Activated CD4-positive, alpha-beta memory T cell treated with anti-CD3 and anti-CD28 coated beads, Interleukin-2, amount 10 ng/mL, durations not matched to agents 7 days and 5 days (primary cell): Measurements from ENCODE around the gene LRP11. TPM values are rescaled to one million over a fixed set of nuclear protein-coding genes. Genes with fewer than 3 reads are reported as not detected.

ENCODE experiments used
- CTCF ChIA-PET: fragments of 350-600 bp; sonication (Branson Sonifier 250); formaldehyde crosslinking; loops from one replicate; lab custom pipeline; 2021; ENCODE audit warnings: antibody characterized with exemption, inconsistent platforms; lab: Charles Lee
- POLR2A ChIA-PET: fragments of 350-600 bp; sonication (Branson Sonifier 250); formaldehyde crosslinking; loops from one replicate; lab custom pipeline; 2021; ENCODE audit warnings: antibody characterized with exemption; lab: Charles Lee
- DNase-seq: peaks from one replicate; pipeline ENCODE4 v3.0.0-alpha.2; 2020
- H3K27ac Mint-ChIP-seq: one replicate; pipeline ENCODE4 v1.8.0; 2021; ENCODE audit warnings: mild to moderate bottlenecking, mixed read lengths
- H3K27me3 Mint-ChIP-seq: one replicate; pipeline ENCODE4 v1.8.0; 2021; ENCODE audit warnings: mixed read lengths
- H3K36me3 Mint-ChIP-seq: one replicate; pipeline ENCODE4 v1.8.0; 2021; ENCODE audit warnings: low read depth, mixed read lengths
- H3K4me1 Mint-ChIP-seq: one replicate; pipeline ENCODE4 v1.8.0; 2021; ENCODE audit warnings: mixed read lengths
- H3K4me3 Mint-ChIP-seq: one replicate; pipeline ENCODE4 v1.8.0; 2021; ENCODE audit warnings: mild to moderate bottlenecking, mixed read lengths
- H3K9me3 Mint-ChIP-seq: one replicate; pipeline ENCODE4 v1.8.0; 2021; ENCODE audit warnings: mixed read lengths
- total RNA-seq, 2 experiments: library from RNA; stranded (reverse); gene quantifications; one replicate each; pipeline ENCODE4 v1.2.3, GENCODE V29; 2021

The LRP11 gene
- total RNA-seq, 2 experiments from 2014 or later, result 6.0 to 7.2 TPM

GRCh38 chr6:149783551-149783950, 80.6 kb downstream of the LRP11 start:
- H3K4me1 Mint-ChIP-seq, result no peaks in the 10 kb centered on the region
- no peaks in the 10 kb centered on the region for H3K27me3 Mint-ChIP-seq
- no peak overlapping the region for H3K4me3 Mint-ChIP-seq
- CTCF ChIA-PET, result no interaction called here
- no peak for DNase-seq
- no peak overlapping the region for H3K27ac Mint-ChIP-seq
- peaks cover 28% of the 10 kb centered on the region for H3K36me3 Mint-ChIP-seq
- POLR2A ChIA-PET, result no interaction called here
- H3K9me3 Mint-ChIP-seq, result no peaks in the 10 kb centered on the region

- Mint-ChIP-seq H3K4me1 (no peaks in the 10 kb centered on the region), H3K27ac (no peak overlapping the region), H3K27me3 (no peaks in the 10 kb centered on the region), H3K9me3 (no peaks in the 10 kb centered on the region), H3K36me3 (peaks cover 23% of the 10 kb centered on the region), H3K4me3 (no peak overlapping the region)
- ChIA-PET CTCF (interaction anchor here (0.7 kb wide), 1 partner anchor 50 kb away, joined by 3 read pairs; no protein-coding TSS in a partner anchor), POLR2A (no interaction called here)
- DNase-seq, result no peak
Measured at GRCh38 chr6:149782337-149782736, 81.8 kb downstream of the LRP11 start.

GRCh38 chr6:149781715-149782114, 82.4 kb downstream of the LRP11 start:
- no peaks in the 10 kb centered on the region for H3K27me3 Mint-ChIP-seq
- ChIA-PET CTCF (no interaction called here), POLR2A (no interaction called here)
- no peak overlapping the region for H3K27ac Mint-ChIP-seq
- H3K4me1 Mint-ChIP-seq, result no peaks in the 10 kb centered on the region
- no peaks in the 10 kb centered on the region for H3K9me3 Mint-ChIP-seq
- no peak overlapping the region for H3K4me3 Mint-ChIP-seq
- no peak for DNase-seq
- H3K36me3 Mint-ChIP-seq, result peaks cover 24% of the 10 kb centered on the region

DNA sequence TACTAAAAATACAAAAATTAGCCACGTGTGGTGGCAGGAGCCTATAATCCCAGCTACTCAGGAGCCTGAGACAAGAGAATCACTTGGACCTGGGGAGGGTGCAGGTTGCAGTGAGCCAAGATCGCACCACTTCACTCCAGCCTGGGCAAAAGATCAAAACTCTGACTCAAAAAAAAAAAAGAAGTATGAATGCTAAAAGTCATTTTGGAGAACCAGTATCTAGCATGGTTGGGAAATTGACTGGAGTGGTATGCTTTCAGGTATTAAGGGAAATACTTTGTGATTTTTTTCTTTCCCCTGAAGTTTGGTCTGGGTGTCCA, 84.6 kb downstream of the LRP11 start:
- no peak for DNase-seq
- ChIA-PET POLR2A (no interaction called here), CTCF (interaction anchor here (0.6 kb wide), 1 partner anchor 35 kb away, joined by 3 read pairs; no protein-coding TSS in a partner anchor)
- Mint-ChIP-seq H3K27me3 (no peaks in the 10 kb centered on the region), H3K9me3 (no peaks in the 10 kb centered on the region), H3K4me3 (no peak overlapping the region), H3K27ac (no peak overlapping the region), H3K4me1 (no peaks in the 10 kb centered on the region), H3K36me3 (peaks cover 32% of the 10 kb centered on the region)

- no peak overlapping the region for H3K27ac Mint-ChIP-seq
- no peaks in the 10 kb centered on the region for H3K4me1 Mint-ChIP-seq
- no peaks in the 10 kb centered on the region for H3K9me3 Mint-ChIP-seq
- DNase-seq, result no peak
- H3K27me3 Mint-ChIP-seq, result no peaks in the 10 kb centered on the region
- H3K36me3 Mint-ChIP-seq, result peaks cover 30% of the 10 kb centered on the region
- POLR2A ChIA-PET, result no interaction called here
- CTCF ChIA-PET, result no interaction called here
- no peak overlapping the region for H3K4me3 Mint-ChIP-seq
Measured at GRCh38 chr6:149777624-149778023, 86.5 kb downstream of the LRP11 start.

GRCh38 chr6:149771925-149772324, 92.2 kb downstream of the LRP11 start:
- peaks cover 6% of the 10 kb centered on the region for H3K4me1 Mint-ChIP-seq
- H3K36me3 Mint-ChIP-seq, result peaks cover 46% of the 10 kb centered on the region
- H3K27me3 Mint-ChIP-seq, result no peaks in the 10 kb centered on the region
- no peak overlapping the region for H3K27ac Mint-ChIP-seq
- no peak for DNase-seq
- H3K4me3 Mint-ChIP-seq, result no peak overlapping the region
- POLR2A ChIA-PET, result no interaction called here
- CTCF ChIA-PET, result no interaction called here
- no peaks in the 10 kb centered on the region for H3K9me3 Mint-ChIP-seq

DNA sequence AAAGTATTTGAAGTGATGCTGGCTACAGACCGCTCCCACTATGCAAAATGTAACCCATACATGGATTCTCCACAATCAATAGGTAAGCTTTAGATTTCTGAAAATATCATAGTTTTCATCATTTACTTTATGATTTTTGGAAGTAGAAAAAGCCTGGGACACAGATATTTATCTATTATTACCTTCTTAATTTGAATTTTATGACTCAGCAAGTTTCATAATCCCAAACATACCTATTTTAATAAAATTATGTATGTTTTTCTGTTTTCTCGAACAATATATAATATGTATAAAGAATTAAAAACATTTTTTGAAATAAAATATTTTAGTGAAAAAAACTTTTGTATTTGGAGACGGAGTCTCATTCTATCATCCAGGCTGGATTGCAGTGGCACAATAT, 93.0 kb downstream of the LRP11 start:
- Mint-ChIP-seq H3K27ac (no peak overlapping the region), H3K36me3 (peaks cover 48% of the 10 kb centered on the region), H3K4me3 (no peak overlapping the region), H3K9me3 (peaks cover 3% of the 10 kb centered on the region), H3K4me1 (peaks cover 6% of the 10 kb centered on the region), H3K27me3 (no peaks in the 10 kb centered on the region)
- ChIA-PET POLR2A (no interaction called here), CTCF (no interaction called here)
- no peak for DNase-seq

DNA sequence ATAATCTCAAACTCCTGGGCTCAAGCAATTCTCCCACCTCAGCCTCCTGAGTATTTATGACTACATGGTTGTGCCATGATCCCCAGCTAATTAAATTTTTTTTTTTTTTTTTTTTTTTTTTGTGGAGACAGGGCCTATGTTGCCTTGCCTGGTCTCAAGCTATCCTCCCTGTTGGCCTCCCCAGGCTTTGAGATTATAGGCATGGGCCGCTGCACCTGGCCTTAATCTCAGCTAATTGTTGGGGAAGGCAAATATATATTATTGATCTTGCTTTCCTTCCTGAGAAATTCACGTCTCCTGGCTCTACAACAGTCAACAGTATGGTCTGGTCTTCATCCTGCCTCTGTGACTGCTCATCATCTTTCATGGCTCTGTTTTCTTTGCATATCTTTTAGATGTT, 94.5 kb downstream of the LRP11 start:
- Mint-ChIP-seq H3K9me3 (peaks cover 7% of the 10 kb centered on the region), H3K27me3 (no peaks in the 10 kb centered on the region), H3K4me1 (peaks cover 6% of the 10 kb centered on the region), H3K4me3 (no peak overlapping the region), H3K36me3 (peaks cover 49% of the 10 kb centered on the region), H3K27ac (no peak overlapping the region)
- ChIA-PET POLR2A (interaction anchor here (1.1 kb wide), 1 partner anchor 9 kb away, joined by 3 read pairs; no protein-coding TSS in a partner anchor), CTCF (interaction anchor here (0.6 kb wide), 1 partner anchor 219 kb away, joined by 3 read pairs; no protein-coding TSS in a partner anchor)
- DNase-seq, result no peak

Other genes starting within 250 kb of the LRP11 start
- gene KATNA1, start 215.6 kb downstream of the LRP11 start, total RNA-seq, result 10 to 100 TPM; 22.6 to 23.0 TPM
- gene LATS1, start 146.3 kb downstream of the LRP11 start, total RNA-seq, result 10 to 100 TPM; 30.8 to 31.0 TPM
- gene NUP43, start 117.8 kb downstream of the LRP11 start, total RNA-seq, result 10 to 100 TPM; 49.3 to 55.0 TPM
- 100 to 1,000 TPM in 1 of 2 experiments, 10 to 100 TPM in 1; 98.0 to 102 TPM for gene PCMT1, start 114.6 kb downstream of the LRP11 start, total RNA-seq
- gene RAET1E, start 33.8 kb upstream of the LRP11 start, total RNA-seq, result not detected
- gene RAET1G, start 58.8 kb upstream of the LRP11 start, total RNA-seq, result not detected
- 1 to 10 TPM; 1.5 to 1.8 TPM for gene ULBP2, start 77.7 kb upstream of the LRP11 start, total RNA-seq
- gene ULBP1, start 99.6 kb upstream of the LRP11 start, total RNA-seq, result 1 to 10 TPM; 2.1 to 2.3 TPM
- not detected for gene RAET1L, start 161.2 kb upstream of the LRP11 start, total RNA-seq
- 1 to 10 TPM; 2.2 to 3.5 TPM for gene ULBP3, start 204.8 kb upstream of the LRP11 start, total RNA-seq